ENCODE measurements around the gene SERPINA6. TPM values are rescaled to one million over a fixed set of nuclear protein-coding genes. Genes with fewer than 3 reads are reported as not detected.

Gene SERPINA6
- total RNA-seq, 2 donors from 2014 or later = not detected

- H3K36me3 ChIP-seq (ENCODE audit: control insufficient read depth, insufficient read depth, low read length) = no peaks in the 10 kb centered on the region
- Mint-ChIP-seq H3K4me1 (no peaks in the 10 kb centered on the region), H3K27ac (no peak overlapping the region), H3K4me3 (no peak overlapping the region), H3K36me3 (ENCODE audit: low read depth) (no peaks in the 10 kb centered on the region), H3K9me3 (peaks cover 6% of the 10 kb centered on the region), H3K27me3 (ENCODE audit: insufficient read depth) (peaks cover 9% of the 10 kb centered on the region)
- no peaks in the 10 kb centered on the region for H3K4me1 ChIP-seq (ENCODE audit: control insufficient read depth, insufficient read depth, low read length)
- peaks cover 7% of the 10 kb centered on the region for H3K9me3 ChIP-seq (ENCODE audit: control insufficient read depth, low read length)
- DNase-seq = no peak
- H3K27me3 ChIP-seq (ENCODE audit: control insufficient read depth, insufficient read depth, low read length, poor library complexity, severe bottlenecking) = no peaks in the 10 kb centered on the region
- H3K4me3 ChIP-seq (ENCODE audit: low read length) = no peak overlapping the region
- no peak overlapping the region for H3K9ac ChIP-seq (ENCODE audit: extremely low read depth, low read length, poor library complexity, severe bottlenecking)
- H3K27ac ChIP-seq (ENCODE audit: low read depth, low read length) = no peak overlapping the region
- WGBS, 2 experiments (ENCODE audit: insufficient coverage in 1 of 2, insufficient read length in 1 of 2) = 78% methylated on average over 2 of the region's 2 CpGs; no CpG with 5 or more reads in 1 of the 2 experiments
- TF ChIP-seq, protein P1, sequence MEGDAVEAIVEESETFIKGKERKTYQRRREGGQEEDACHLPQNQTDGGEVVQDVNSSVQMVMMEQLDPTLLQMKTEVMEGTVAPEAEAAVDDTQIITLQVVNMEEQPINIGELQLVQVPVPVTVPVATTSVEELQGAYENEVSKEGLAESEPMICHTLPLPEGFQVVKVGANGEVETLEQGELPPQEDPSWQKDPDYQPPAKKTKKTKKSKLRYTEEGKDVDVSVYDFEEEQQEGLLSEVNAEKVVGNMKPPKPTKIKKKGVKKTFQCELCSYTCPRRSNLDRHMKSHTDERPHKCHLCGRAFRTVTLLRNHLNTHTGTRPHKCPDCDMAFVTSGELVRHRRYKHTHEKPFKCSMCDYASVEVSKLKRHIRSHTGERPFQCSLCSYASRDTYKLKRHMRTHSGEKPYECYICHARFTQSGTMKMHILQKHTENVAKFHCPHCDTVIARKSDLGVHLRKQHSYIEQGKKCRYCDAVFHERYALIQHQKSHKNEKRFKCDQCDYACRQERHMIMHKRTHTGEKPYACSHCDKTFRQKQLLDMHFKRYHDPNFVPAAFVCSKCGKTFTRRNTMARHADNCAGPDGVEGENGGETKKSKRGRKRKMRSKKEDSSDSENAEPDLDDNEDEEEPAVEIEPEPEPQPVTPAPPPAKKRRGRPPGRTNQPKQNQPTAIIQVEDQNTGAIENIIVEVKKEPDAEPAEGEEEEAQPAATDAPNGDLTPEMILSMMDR (conservative IDR thresholded peaks at IDR 0.05) = no peak
These were observed 17.5 kb downstream of the SERPINA6 start for GRCh38 chr14:94305620-94306019.

GRCh38 chr14:94304243-94304642, 18.9 kb downstream of the SERPINA6 start:
- Histone ChIP-seq H3K4me1 (ENCODE audit: control insufficient read depth, insufficient read depth, low read length) (no peaks in the 10 kb centered on the region), H3K36me3 (ENCODE audit: control insufficient read depth, insufficient read depth, low read length) (no peaks in the 10 kb centered on the region), H3K9ac (ENCODE audit: extremely low read depth, low read length, poor library complexity, severe bottlenecking) (no peak overlapping the region), H3K4me3 (ENCODE audit: low read length) (no peak overlapping the region), H3K9me3 (ENCODE audit: control insufficient read depth, low read length) (peaks cover 7% of the 10 kb centered on the region), H3K27ac (ENCODE audit: low read depth, low read length) (no peak overlapping the region), H3K27me3 (ENCODE audit: control insufficient read depth, insufficient read depth, low read length, poor library complexity, severe bottlenecking) (no peaks in the 10 kb centered on the region)
- TF ChIP-seq, protein P1 (conservative IDR thresholded peaks at IDR 0.05) = no peak
- peaks cover 9% of the 10 kb centered on the region for H3K27me3 Mint-ChIP-seq (ENCODE audit: insufficient read depth)
- WGBS, 2 experiments (ENCODE audit: insufficient coverage in 1 of 2, insufficient read length in 1 of 2) = 89 to 91% methylated on average over 4 to 5 of the region's 6 CpGs
- H3K36me3 Mint-ChIP-seq (ENCODE audit: low read depth) = no peaks in the 10 kb centered on the region
- no peak overlapping the region for H3K4me3 Mint-ChIP-seq
- no peaks in the 10 kb centered on the region for H3K4me1 Mint-ChIP-seq
- H3K9me3 Mint-ChIP-seq = peaks cover 6% of the 10 kb centered on the region
- no peak overlapping the region for H3K27ac Mint-ChIP-seq
- no peak for DNase-seq

- H3K4me1 Mint-ChIP-seq = peaks cover 4% of the 10 kb centered on the region
- Histone ChIP-seq H3K4me3 (ENCODE audit: low read length) (no peak overlapping the region), H3K9me3 (ENCODE audit: control insufficient read depth, low read length) (peaks cover 7% of the 10 kb centered on the region), H3K27me3 (ENCODE audit: control insufficient read depth, insufficient read depth, low read length, poor library complexity, severe bottlenecking) (no peaks in the 10 kb centered on the region), H3K27ac (ENCODE audit: low read depth, low read length) (no peak overlapping the region), H3K36me3 (ENCODE audit: control insufficient read depth, insufficient read depth, low read length) (no peaks in the 10 kb centered on the region), H3K9ac (ENCODE audit: extremely low read depth, low read length, poor library complexity, severe bottlenecking) (no peak overlapping the region), H3K4me1 (ENCODE audit: control insufficient read depth, insufficient read depth, low read length) (no peaks in the 10 kb centered on the region)
- TF ChIP-seq, protein P1 (conservative IDR thresholded peaks at IDR 0.05) = no peak
- DNase-seq = no peak
- H3K4me3 Mint-ChIP-seq = no peak overlapping the region
- H3K36me3 Mint-ChIP-seq (ENCODE audit: low read depth) = no peaks in the 10 kb centered on the region
- peaks cover 6% of the 10 kb centered on the region for H3K9me3 Mint-ChIP-seq
- H3K27me3 Mint-ChIP-seq (ENCODE audit: insufficient read depth) = peaks cover 9% of the 10 kb centered on the region
- 83 to 89% methylated on average over 4 to 5 of the region's 7 CpGs for WGBS, 2 experiments (ENCODE audit: insufficient coverage in 1 of 2, insufficient read length in 1 of 2)
- H3K27ac Mint-ChIP-seq = no peak overlapping the region
These were observed 20.0 kb downstream of the SERPINA6 start for GRCh38 chr14:94303111-94303510.
